Right lobe of liver (tissue), 6 donors: Measurements from ENCODE around the gene BMAL1. TPM values are rescaled to one million over a fixed set of nuclear protein-coding genes. Genes with fewer than 3 reads are reported as not detected.

Source experiments
- ATAC-seq, 4 donors: fragments of 200-7000 bp; cut with Tn5 transposase; one replicate each; pipeline ENCODE4 v1.9.1; 2020; ENCODE audit warnings: mild to moderate bottlenecking in 4 of 4, moderate library complexity in 4 of 4
- DNase-seq, 3 donors: peaks; one replicate each; pipeline ENCODE4 v3.0.0-alpha.2; 2020
- H3K27ac ChIP-seq, 3 donors: fragments of 200-600 bp; one replicate each; pipeline ENCODE4 v1.8.0; 2022
- H3K27me3 ChIP-seq, 2 donors: fragments of 200-600 bp; one replicate each; pipeline ENCODE4 v1.8.0; 2022
- H3K36me3 ChIP-seq, 4 donors: fragments of 200-600 bp; sonication (generic) in 1 of 4; one replicate each; pipeline versions ENCODE4 v1.5.1 to v1.8.0; 2017 to 2022; ENCODE audit warnings: control low read depth in 1 of 4
- H3K4me1 ChIP-seq, 4 donors: fragments of 200-600 bp; sonication (generic) in 1 of 4; one replicate each; pipeline versions ENCODE4 v1.5.1 to v1.8.0; 2017 to 2022; ENCODE audit warnings: control low read depth in 1 of 4
- H3K4me3 ChIP-seq, 3 donors: fragments of 200-600 bp; one replicate each; pipeline ENCODE4 v1.8.0; 2022
- H3K9me3 ChIP-seq, 4 donors: fragments of 200-600 bp; sonication (generic) in 1 of 4; one replicate each; pipeline versions ENCODE4 v1.5.1 to v1.8.0; 2017 to 2022; ENCODE audit warnings: control low read depth in 1 of 4
- CTCF ChIP-seq, 4 donors: fragments of 200-600 bp in 3 of 4; fragments of 450-650 bp in 1 of 4; IDR thresholded peaks; one replicate each; pipeline versions ENCODE4 v1.5.1 to v1.8.0; 2016 to 2022; ENCODE audit warnings: antibody characterized with exemption in 4 of 4, mild to moderate bottlenecking in 2 of 4
- POLR2A ChIP-seq: fragments of 450-650 bp; IDR thresholded peaks from one replicate; pipeline ENCODE4 v1.6.1; 2017; ENCODE audit warnings: antibody characterized with exemption, mild to moderate bottlenecking
- WGBS: methylation state at CpG from one replicate; pipeline ENCODE4 v1.1.6; 2018; ENCODE audit warnings: low coverage, low lambda C conversion rate; ENCODE audit not compliant: insufficient coverage; ENCODE audit errors: missing lambda C conversion rate; 5-methylcytosine and 5-hydroxymethylcytosine counted together
- intact Hi-C, 2 donors: fragments of 100-400 bp; cut with DNase I; formaldehyde crosslinking; loops; one replicate each; pipeline versions ENCODE4 v1.11.2 to v1.14.1; 2022
- total RNA-seq, 6 experiments: library from RNA; depleted of rRNA in 2 of 6; stranded (reverse); fragments of >200 nt in 2 of 6; fragmentation: NEBNext Ultra II Directional in 3 of 6; extraction: Animal tissue kit (Norgen Biotek cat#: 25700) in 3 of 6; gene quantifications; one replicate each; pipeline versions ENCODE4 v1.1.0 to v1.2.4, GENCODE V29; 2016 to 2023
- donor health status: DM: no; HTN: yes; CAD: no.
- donor health status: DM: no; HTN: no; CAD: no.
- donor health status: DM: no; HTN: no; CAD: no.
- donor health status: DM: no; HTN: yes; CAD: no.
- donor health status: DM: no; HTN: yes; CAD: no.

The BMAL1 gene
- total RNA-seq, 6 experiments from 2014 or later, result 9.9 to 38.0 (median 12.9) TPM

- Histone ChIP-seq H3K27me3 (no peaks in the 10 kb centered on the region), H3K4me3 (no peak overlapping the region), H3K9me3 (no peaks in the 10 kb centered on the region), H3K4me1 (no peaks in the 10 kb centered on the region), H3K27ac (no peak overlapping the region), H3K36me3 (peaks cover 0 to 31% (median 0%) of the 10 kb centered on the region in 4 donors)
- ATAC-seq (peak in 1 of 4 donors; percentile 22), DNase-seq (no peak)
- TF ChIP-seq CTCF (IDR thresholded peaks at IDR 0.05), result no peak
- TF ChIP-seq POLR2A, result no peak
- intact Hi-C loops, result no loop called here
- WGBS, result 61% methylated on average over 3 of the region's 3 CpGs
These were observed 70.7 kb downstream of the BMAL1 start for GRCh38 chr11:13348305-13348704.

- no peaks in the 10 kb centered on the region for H3K27me3 ChIP-seq
- intact Hi-C loops, result no loop called here
These were observed 71.5 kb downstream of the BMAL1 start for GRCh38 chr11:13349046-13349445.

GRCh38 chr11:13349581-13349980, 72.0 kb downstream of the BMAL1 start:
- Histone ChIP-seq H3K27me3 (no peaks in the 10 kb centered on the region), H3K4me1 (no peaks in the 10 kb centered on the region), H3K4me3 (no peak overlapping the region), H3K27ac (no peak overlapping the region), H3K36me3 (peaks cover 0 to 36% (median 3%) of the 10 kb centered on the region in 4 donors), H3K9me3 (no peaks in the 10 kb centered on the region)
- no peak for ATAC-seq
- TF ChIP-seq POLR2A (no peak), CTCF (IDR thresholded peaks at IDR 0.05) (no peak)
- DNase-seq, result no peak
- 93% methylated on average over 6 of the region's 6 CpGs for WGBS
- intact Hi-C loops, result no loop called here

More at GRCh38 chr11:13349046-13349445, 71.5 kb downstream of the BMAL1 start:
- 81% methylated on average over 6 of the region's 6 CpGs for WGBS
- H3K27ac ChIP-seq, result no peak overlapping the region
- DNase-seq, result no peak
- H3K4me3 ChIP-seq, result no peak overlapping the region
- TF ChIP-seq CTCF (IDR thresholded peaks at IDR 0.05), result no peak
- TF ChIP-seq POLR2A, result no peak
- no peak for ATAC-seq
- H3K36me3 ChIP-seq, result peaks cover 0 to 31% (median 2%) of the 10 kb centered on the region in 4 donors
- no peaks in the 10 kb centered on the region for H3K4me1 ChIP-seq
- no peaks in the 10 kb centered on the region for H3K9me3 ChIP-seq

- H3K36me3 ChIP-seq, result peaks cover 0 to 67% (median 13%) of the 10 kb centered on the region in 4 donors
- intact Hi-C loops, result no loop called here
- ATAC-seq, result no peak
These were observed 75.1 kb downstream of the BMAL1 start for GRCh38 chr11:13352711-13353110.

More at GRCh38 chr11:13352711-13353110, 75.1 kb downstream of the BMAL1 start:
- TF ChIP-seq CTCF (IDR thresholded peaks at IDR 0.05) (no peak), POLR2A (no peak)
- WGBS, result 77% methylated on average over 4 of the region's 6 CpGs
- no peak overlapping the region for H3K27ac ChIP-seq
- H3K4me1 ChIP-seq, result no peaks in the 10 kb centered on the region
- H3K4me3 ChIP-seq, result no peak overlapping the region
- no peak for DNase-seq
- no peaks in the 10 kb centered on the region for H3K9me3 ChIP-seq
- no peaks in the 10 kb centered on the region for H3K27me3 ChIP-seq
